IPS-20b (cell line): Measurements from ENCODE around the gene CHIC2.
"Not testable (repeated sequence)": the region's sequence is repeated elsewhere in the genome, so short reads cannot be mapped to it uniquely, and the experiment has no call there.

Experiments used
- H3K27ac ChIP-seq: one replicate; pipeline ENCODE4 v1.5.1; 2013; ENCODE audit warnings: low read length
- H3K27me3 ChIP-seq: 2 replicates; pipeline ENCODE4 v1.6.1; 2013; ENCODE audit warnings: mild to moderate bottlenecking, low read length, inconsistent platforms; ENCODE audit not compliant: insufficient read depth
- H3K36me3 ChIP-seq: 2 replicates; pipeline ENCODE4 v1.6.1; 2013; ENCODE audit warnings: low read depth, mild to moderate bottlenecking, inconsistent platforms, low read length, moderate library complexity; ENCODE audit not compliant: insufficient read depth
- H3K4me1 ChIP-seq: 2 replicates; pipeline ENCODE4 v1.6.1; 2013; ENCODE audit warnings: mild to moderate bottlenecking, control low read depth, inconsistent platforms, low read length, moderate library complexity; ENCODE audit not compliant: insufficient read depth
- H3K4me3 ChIP-seq: 2 replicates; pipeline ENCODE4 v1.5.1; 2013; ENCODE audit warnings: mild to moderate bottlenecking, low read length, inconsistent platforms
- H3K9ac ChIP-seq: 2 replicates; pipeline ENCODE4 v1.6.1; 2013; ENCODE audit warnings: low read depth, mild to moderate bottlenecking, inconsistent platforms, low read length, moderate library complexity
- H3K9me3 ChIP-seq: 2 replicates; pipeline ENCODE4 v1.6.1; 2013; ENCODE audit warnings: mild to moderate bottlenecking, low read depth, low read length, inconsistent platforms; ENCODE audit not compliant: insufficient read depth

The CHIC2 gene

DNA sequence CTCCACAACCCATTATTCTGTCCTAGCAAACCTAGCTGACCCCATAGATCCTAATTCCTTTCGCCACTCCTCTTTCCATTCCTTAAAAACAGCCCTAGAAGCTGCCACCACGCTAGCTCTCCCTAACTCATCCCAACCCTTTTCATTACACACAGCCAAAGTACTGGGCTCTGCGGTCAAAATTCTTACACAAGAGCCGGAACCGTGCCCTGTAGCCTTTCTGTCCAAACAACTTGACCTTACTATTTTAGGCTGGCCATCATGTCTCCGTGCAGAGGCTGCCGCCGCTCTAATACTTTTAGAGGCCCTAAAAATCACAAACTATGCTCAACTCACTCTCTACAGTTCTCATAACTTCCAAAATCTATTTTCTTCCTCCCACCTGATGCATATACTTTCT, 41.4 kb downstream of the CHIC2 start:
- not testable (repeated sequence) for H3K36me3 ChIP-seq, H3K27ac ChIP-seq, H3K9me3 ChIP-seq, H3K27me3 ChIP-seq, H3K9ac ChIP-seq, H3K4me3 ChIP-seq
- H3K4me1 ChIP-seq = peaks cover 27% of the 10 kb centered on the region; the same call in 1 of the 2 replicates

DNA sequence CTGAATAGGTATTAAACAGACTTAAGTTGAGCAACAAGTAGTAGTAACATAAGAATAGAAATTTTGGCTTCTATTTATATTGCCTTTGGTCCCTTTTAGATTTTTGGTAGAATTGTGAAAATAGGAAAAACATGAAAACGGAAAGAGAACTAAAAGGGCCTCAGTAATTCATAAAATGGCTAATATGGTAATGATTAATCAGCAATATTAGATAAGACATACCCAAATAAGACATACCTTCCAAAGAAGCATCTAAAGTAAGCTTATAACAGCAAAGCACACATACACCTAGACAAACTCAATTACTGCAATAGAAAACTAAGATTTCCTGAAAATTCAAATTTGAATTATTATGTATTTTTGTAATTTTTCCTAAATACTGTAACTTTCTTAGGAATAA, 46.4 kb downstream of the CHIC2 start:
- Histone ChIP-seq H3K36me3 (no peaks in the 10 kb centered on the region), H3K9me3 (no peaks in the 10 kb centered on the region), H3K4me1 (peaks cover 39% of the 10 kb centered on the region), H3K27me3 (no peaks in the 10 kb centered on the region; the same call in 1 of the 2 replicates), H3K27ac (no peak overlapping the region), H3K4me3 (no peak overlapping the region), H3K9ac (no peak overlapping the region)

DNA sequence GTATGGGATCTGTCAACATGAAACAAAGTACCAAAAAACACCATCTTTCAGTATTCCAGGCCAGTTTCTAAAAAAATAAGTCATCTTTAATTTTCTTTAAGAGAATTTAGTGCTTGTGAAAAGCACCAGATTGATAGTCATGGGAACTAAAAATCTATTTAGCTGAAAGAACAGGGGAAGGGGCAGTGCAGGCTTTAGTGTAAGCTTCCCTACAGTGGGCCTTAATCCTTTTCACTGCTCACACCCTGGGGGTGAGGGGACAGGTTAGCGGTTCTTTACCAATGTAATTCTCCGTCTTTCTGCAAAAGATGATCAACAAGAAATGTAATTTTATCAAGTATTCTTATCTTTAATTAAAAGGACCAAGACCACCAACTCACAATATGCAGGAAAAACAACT, 47.1 kb downstream of the CHIC2 start:
- Histone ChIP-seq H3K9me3 (no peaks in the 10 kb centered on the region), H3K27me3 (no peaks in the 10 kb centered on the region; the same call in 1 of the 2 replicates), H3K4me3 (peak overlapping the region; percentile 37; the same call in 1 of the 2 replicates), H3K9ac (no peak overlapping the region), H3K4me1 (peaks cover 39% of the 10 kb centered on the region), H3K27ac (no peak overlapping the region), H3K36me3 (no peaks in the 10 kb centered on the region)

DNA sequence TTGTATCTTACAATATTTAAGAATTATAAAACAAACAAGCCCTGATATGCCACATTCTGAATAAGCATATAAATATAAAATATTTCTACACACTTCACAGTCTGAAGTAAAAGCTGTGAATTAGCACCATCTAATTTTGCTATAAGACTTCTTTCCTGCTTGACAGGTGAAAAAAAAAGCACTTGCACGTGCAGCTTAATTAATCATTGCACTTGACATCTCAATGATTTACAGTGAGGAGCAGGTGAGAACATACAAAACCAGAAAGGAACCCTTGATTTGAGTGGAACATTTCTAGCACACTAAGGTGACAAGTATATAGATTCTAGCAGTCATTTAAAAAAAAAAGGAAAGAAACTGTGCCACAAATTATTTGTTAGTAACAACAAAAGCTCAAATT, 47.9 kb downstream of the CHIC2 start:
- H3K9ac ChIP-seq = no peak overlapping the region

DNA sequence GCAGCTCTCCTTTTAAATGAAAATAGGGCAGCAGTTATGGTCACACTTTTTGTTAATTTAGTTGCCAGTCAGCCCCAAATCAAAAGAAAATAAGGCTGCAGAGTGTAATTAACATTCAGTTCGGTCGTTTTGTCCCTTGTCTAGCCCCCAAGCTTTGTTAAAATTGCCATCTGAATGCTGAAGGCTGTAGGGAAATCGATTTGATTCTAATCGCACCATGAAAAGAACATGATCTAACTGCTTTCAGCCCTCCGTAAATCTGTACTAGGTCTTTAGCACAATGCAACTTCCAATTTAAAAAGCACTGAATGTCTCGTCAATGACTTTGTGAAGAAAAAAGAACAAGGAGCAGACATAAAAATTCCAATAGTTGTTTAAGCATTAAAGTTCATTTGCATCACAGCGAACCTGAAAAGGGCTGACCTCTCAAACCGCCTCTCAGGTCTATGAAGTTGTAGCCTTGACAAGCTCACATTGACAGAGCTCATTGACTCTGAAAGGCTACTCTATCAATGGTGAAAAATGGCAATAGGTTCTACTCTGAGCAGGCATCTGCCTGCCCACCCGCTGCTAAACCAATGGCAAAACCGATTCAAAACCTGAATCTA, 48.9 kb downstream of the CHIC2 start:
- Histone ChIP-seq H3K4me3 (peak overlapping the region; percentile 50), H3K27ac (no peak overlapping the region), H3K9me3 (no peaks in the 10 kb centered on the region), H3K36me3 (no peaks in the 10 kb centered on the region), H3K27me3 (no peaks in the 10 kb centered on the region; the same call in 1 of the 2 replicates), H3K4me1 (peaks cover 39% of the 10 kb centered on the region), H3K9ac (peak overlapping the region; percentile 4; the same call in 1 of the 2 replicates)

More for the DNA sequence above, 47.9 kb downstream of the CHIC2 start:
- H3K4me1 ChIP-seq = peaks cover 39% of the 10 kb centered on the region
- H3K27me3 ChIP-seq = no peaks in the 10 kb centered on the region; the same call in 1 of the 2 replicates
- H3K4me3 ChIP-seq = no peak overlapping the region
- no peaks in the 10 kb centered on the region for H3K36me3 ChIP-seq
- H3K27ac ChIP-seq = no peak overlapping the region
- no peaks in the 10 kb centered on the region for H3K9me3 ChIP-seq

DNA sequence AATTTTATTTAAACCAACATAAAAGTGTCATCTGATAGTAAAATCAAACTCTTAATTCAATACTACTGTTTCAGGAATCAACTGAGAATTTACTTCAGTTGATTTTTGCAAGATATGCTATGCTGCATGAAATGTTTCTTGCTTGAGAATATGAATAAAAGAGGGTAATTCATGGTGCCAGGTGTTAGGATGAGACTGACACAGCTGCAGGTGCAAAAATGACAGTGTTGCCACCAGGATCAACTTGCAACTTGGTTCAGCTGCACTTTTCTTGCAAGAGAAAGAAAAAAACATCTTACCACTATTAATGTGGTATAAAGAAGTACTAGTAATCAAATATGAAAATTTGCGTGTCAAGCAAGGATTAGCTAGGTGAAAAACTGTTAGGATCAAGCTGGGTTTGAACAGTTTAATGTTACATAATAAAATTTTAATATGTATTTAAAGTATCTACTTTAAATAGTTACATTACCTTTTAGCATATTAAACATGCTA, 49.7 kb downstream of the CHIC2 start:
- Histone ChIP-seq H3K9me3 (no peaks in the 10 kb centered on the region), H3K27me3 (no peaks in the 10 kb centered on the region; the same call in 1 of the 2 replicates), H3K4me1 (peaks cover 42% of the 10 kb centered on the region), H3K27ac (no peak overlapping the region), H3K36me3 (no peaks in the 10 kb centered on the region), H3K4me3 (peak overlapping the region; percentile 50; the same call in 1 of the 2 replicates), H3K9ac (peak overlapping the region; percentile 4; the same call in 1 of the 2 replicates)

DNA sequence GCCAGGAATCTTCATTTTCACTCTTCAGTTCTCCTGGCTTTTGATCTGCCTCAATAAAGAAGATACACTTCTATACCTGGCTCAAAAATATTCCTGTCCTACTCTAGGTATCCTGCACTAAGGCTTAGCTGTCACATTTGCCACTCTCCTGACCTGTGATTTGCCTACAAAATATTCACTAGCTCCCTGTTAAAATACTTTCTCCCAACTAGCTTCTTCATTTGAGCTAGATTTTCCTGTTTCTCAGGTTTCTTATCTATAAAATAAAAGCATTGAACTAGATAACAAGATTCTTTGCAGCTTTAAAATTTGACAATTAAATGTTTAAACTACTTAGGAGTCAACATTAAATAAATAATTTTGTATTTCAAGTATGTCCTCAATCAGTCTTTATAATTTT, 53.2 kb downstream of the CHIC2 start:
- H3K9me3 ChIP-seq = no peaks in the 10 kb centered on the region
- no peak overlapping the region for H3K27ac ChIP-seq
- H3K36me3 ChIP-seq = no peaks in the 10 kb centered on the region

DNA sequence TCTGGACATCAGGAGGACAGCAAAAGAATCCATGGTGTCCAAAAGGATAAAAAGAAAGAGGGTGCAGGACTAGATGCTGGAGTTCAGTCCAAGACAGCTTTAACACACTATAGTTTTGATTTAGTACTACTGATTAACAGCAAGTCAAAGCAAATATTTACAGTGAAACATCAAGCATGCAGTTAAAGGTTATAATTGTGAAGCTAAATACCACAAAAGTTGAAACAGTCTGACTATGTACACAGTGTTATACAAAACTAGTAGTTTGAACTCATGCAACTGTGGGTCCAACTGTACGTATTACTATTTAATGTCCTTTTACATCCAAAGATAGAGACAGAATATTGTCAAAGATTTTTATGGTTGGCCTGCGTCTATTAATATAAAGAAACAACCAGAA, 57.6 kb downstream of the CHIC2 start:
- no peaks in the 10 kb centered on the region for H3K27me3 ChIP-seq
- H3K4me1 ChIP-seq = peaks cover 10% of the 10 kb centered on the region; the same call in 1 of the 2 replicates
- no peaks in the 10 kb centered on the region for H3K9me3 ChIP-seq
- no peak overlapping the region for H3K4me3 ChIP-seq
- H3K36me3 ChIP-seq = no peaks in the 10 kb centered on the region
- no peak overlapping the region for H3K27ac ChIP-seq
- H3K9ac ChIP-seq = no peak overlapping the region

More for the DNA sequence above, 53.2 kb downstream of the CHIC2 start:
- H3K4me1 ChIP-seq = peaks cover 23% of the 10 kb centered on the region
- no peak overlapping the region for H3K9ac ChIP-seq
- H3K27me3 ChIP-seq = no peaks in the 10 kb centered on the region; the same call in 1 of the 2 replicates
- no peak overlapping the region for H3K4me3 ChIP-seq

DNA sequence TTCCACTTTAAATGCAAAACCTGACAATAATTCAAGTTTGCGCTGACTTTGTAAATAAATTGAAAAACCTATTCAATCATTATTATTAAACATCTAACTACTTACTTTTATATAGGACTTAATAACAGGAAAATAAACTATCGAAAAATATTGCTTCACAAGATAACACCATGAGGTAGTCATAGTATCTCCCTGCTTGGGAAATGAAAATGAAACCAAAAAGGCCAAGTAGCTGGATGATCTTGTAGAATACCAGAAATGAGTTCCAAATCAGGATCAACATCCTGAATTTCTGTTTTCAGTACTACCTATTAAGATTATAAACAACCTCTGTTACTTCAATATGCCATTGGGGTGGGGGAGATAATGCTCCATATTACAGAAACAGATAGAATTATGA, 58.9 kb downstream of the CHIC2 start:
- Histone ChIP-seq H3K36me3 (no peaks in the 10 kb centered on the region), H3K27me3 (no peaks in the 10 kb centered on the region), H3K4me1 (peaks cover 15% of the 10 kb centered on the region; the same call in 1 of the 2 replicates), H3K9me3 (no peaks in the 10 kb centered on the region), H3K9ac (no peak overlapping the region), H3K4me3 (no peak overlapping the region), H3K27ac (no peak overlapping the region)

DNA sequence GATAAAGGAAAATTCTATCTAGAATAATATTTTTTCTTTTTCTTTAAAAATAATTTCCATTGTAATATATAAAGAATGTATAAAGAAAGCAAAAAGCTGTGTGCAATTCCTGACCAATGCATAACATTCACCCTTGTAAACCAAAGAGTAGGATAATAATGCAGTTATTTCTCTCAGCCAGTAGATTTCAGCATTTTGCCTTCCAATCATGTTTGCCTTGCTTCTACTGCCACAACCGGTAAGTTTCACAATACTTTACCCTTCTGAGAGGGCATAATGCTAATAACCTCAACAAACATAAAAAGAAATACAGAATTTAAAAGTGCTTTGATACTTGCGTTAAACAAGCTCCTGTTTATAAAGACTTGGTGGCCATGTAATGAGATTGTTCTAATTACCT, 59.9 kb downstream of the CHIC2 start:
- H3K9me3 ChIP-seq = no peaks in the 10 kb centered on the region
- H3K27me3 ChIP-seq = no peaks in the 10 kb centered on the region
- peaks cover 11% of the 10 kb centered on the region; the same call in 1 of the 2 replicates for H3K4me1 ChIP-seq
- no peak overlapping the region for H3K9ac ChIP-seq
- H3K36me3 ChIP-seq = no peaks in the 10 kb centered on the region
- no peak overlapping the region for H3K4me3 ChIP-seq
- H3K27ac ChIP-seq = no peak overlapping the region

DNA sequence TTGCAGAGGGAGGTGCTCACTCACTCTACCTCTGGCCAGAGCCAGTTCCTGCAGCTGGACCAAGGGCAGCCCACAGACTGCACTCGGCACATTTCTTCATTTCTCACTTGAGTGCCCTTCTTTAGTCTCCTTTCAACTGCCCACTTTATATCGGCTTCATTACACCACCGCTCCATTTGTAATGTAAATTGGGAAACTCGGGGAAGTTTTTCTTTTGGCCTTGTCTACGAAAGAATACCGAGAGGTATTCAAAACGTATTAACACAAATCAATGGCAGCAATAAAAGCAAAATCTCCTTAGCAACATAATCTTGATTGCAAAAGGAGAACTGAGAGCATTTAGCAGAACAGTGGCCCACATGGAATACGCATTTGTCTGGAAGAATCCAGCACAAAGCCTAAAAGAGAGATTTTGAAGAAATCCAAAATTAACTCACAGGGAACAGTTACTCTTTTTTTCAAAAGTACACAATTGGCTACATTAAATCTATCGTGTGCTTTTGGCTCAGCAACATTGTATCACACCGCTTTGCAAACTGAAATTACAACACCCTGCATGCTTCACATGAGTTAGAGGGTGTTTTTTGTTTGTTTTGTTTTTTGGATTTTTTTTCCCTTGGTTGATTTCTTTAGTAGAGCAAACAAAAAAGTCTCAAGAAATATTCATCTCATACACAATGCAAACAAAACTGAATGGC, 62.6 kb downstream of the CHIC2 start:
- Histone ChIP-seq H3K9me3 (no peaks in the 10 kb centered on the region), H3K4me3 (no peak overlapping the region; the same call in 1 of the 2 replicates), H3K27ac (no peak overlapping the region), H3K9ac (peak overlapping the region; percentile 11; the same call in 1 of the 2 replicates), H3K27me3 (no peaks in the 10 kb centered on the region), H3K4me1 (peaks cover 17% of the 10 kb centered on the region; the same call in 1 of the 2 replicates), H3K36me3 (no peaks in the 10 kb centered on the region)

DNA sequence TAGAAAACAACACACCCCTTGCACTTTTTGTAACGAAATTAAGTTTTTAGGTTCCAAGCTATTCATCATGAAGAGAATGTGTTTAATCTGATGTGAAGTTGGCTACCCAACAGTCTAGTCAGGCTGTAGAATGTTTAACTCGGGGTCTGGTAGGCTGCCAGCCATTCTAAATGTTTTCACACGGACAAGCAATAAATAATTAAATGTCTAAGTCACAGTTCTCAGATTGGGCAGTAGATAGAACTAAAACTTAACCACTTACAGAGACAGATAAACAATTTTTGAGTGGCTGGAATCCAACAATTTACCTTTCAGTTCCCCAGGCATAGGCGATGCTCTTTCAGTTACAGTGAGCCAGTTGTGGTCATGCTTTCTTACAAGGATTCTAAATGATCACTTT, 66.5 kb downstream of the CHIC2 start:
- Histone ChIP-seq H3K9ac (no peak overlapping the region), H3K27me3 (no peaks in the 10 kb centered on the region), H3K36me3 (no peaks in the 10 kb centered on the region), H3K4me3 (no peak overlapping the region), H3K27ac (no peak overlapping the region), H3K4me1 (peaks cover 17% of the 10 kb centered on the region; the same call in 1 of the 2 replicates), H3K9me3 (no peaks in the 10 kb centered on the region)
